H9 (cell line): ENCODE measurements around the gene PGM1. TPM values are rescaled to one million over a fixed set of nuclear protein-coding genes. Genes with fewer than 3 reads are reported as not detected.

ENCODE experiments used
- DNase-seq: peaks from one replicate; pipeline ENCODE4 v3.0.0-alpha.2; 2017
- H2AFZ ChIP-seq: one replicate; pipeline ENCODE4 v1.6.1; 2013; ENCODE audit warnings: mild to moderate bottlenecking, low read length, control low read depth, moderate library complexity
- H2AK5ac ChIP-seq: 2 replicates; pipeline ENCODE4 v1.6.1; 2013; ENCODE audit warnings: low read length, control low read depth, mixed read lengths; ENCODE audit not compliant: insufficient read length
- H2BK120ac ChIP-seq: one replicate; pipeline ENCODE4 v1.6.1; 2013; ENCODE audit warnings: low read depth, mild to moderate bottlenecking, low read length, control low read depth, inconsistent platforms; ENCODE audit not compliant: poor library complexity, severe bottlenecking
- H2BK12ac ChIP-seq: 2 replicates; pipeline ENCODE4 v1.6.1; 2013; ENCODE audit warnings: low read length, control low read depth, mixed read lengths, low read depth; ENCODE audit not compliant: insufficient read length
- H2BK15ac ChIP-seq: 2 replicates; pipeline ENCODE4 v1.6.1; 2013; ENCODE audit warnings: low read depth, low read length, control low read depth
- H2BK20ac ChIP-seq: one replicate; pipeline ENCODE4 v1.6.1; 2013; ENCODE audit warnings: low read depth, mild to moderate bottlenecking, low read length, control low read depth, inconsistent platforms; ENCODE audit not compliant: poor library complexity, severe bottlenecking
- H2BK5ac ChIP-seq: 2 replicates; pipeline ENCODE4 v1.6.1; 2013; ENCODE audit warnings: low read length, control low read depth, mixed read lengths; ENCODE audit not compliant: insufficient read length
- H3K14ac ChIP-seq: 2 replicates; pipeline ENCODE4 v1.6.1; 2013; ENCODE audit warnings: low read length, control low read depth; ENCODE audit not compliant: insufficient read depth
- H3K18ac ChIP-seq: 2 replicates; pipeline ENCODE4 v1.6.1; 2013; ENCODE audit warnings: low read depth, mild to moderate bottlenecking, mixed read lengths, low read length, control low read depth; ENCODE audit not compliant: insufficient read length
- H3K23ac ChIP-seq: 2 replicates; pipeline ENCODE4 v1.6.1; 2013; ENCODE audit warnings: low read length, control low read depth, mixed read lengths, low read depth; ENCODE audit not compliant: insufficient read length
- H3K23me2 ChIP-seq: 2 replicates; pipeline ENCODE4 v1.6.1; 2013; ENCODE audit warnings: low read depth, mild to moderate bottlenecking, mixed read lengths, low read length, control low read depth; ENCODE audit not compliant: insufficient read length, poor library complexity, severe bottlenecking
- H3K27ac ChIP-seq: 2 replicates; pipeline ENCODE4 v1.5.1; 2013; ENCODE audit warnings: low read length, control low read depth, mixed read lengths, low read depth; ENCODE audit not compliant: insufficient read length
- H3K27me3 ChIP-seq: 2 replicates; pipeline ENCODE4 v1.6.1; 2013; ENCODE audit warnings: low read length, control low read depth, inconsistent platforms; ENCODE audit not compliant: insufficient read depth
- H3K4ac ChIP-seq: 2 replicates; pipeline ENCODE4 v1.6.1; 2013; ENCODE audit warnings: low read depth, mild to moderate bottlenecking, control low read depth, inconsistent platforms, low read length, moderate library complexity
- H3K4me1 ChIP-seq: 2 replicates; pipeline ENCODE4 v1.6.1; 2013; ENCODE audit warnings: low read length, control low read depth, inconsistent platforms; ENCODE audit not compliant: insufficient read depth
- H3K4me2 ChIP-seq: 2 replicates; pipeline ENCODE4 v1.6.1; 2013; ENCODE audit warnings: low read length, control low read depth, mixed read lengths; ENCODE audit not compliant: insufficient read length, insufficient read depth
- H3K56ac ChIP-seq: 2 replicates; pipeline ENCODE4 v1.6.1; 2013; ENCODE audit warnings: low read depth, mild to moderate bottlenecking, mixed read lengths, low read length, control low read depth; ENCODE audit not compliant: insufficient read length
- H3K79me1 ChIP-seq: 2 replicates; pipeline ENCODE4 v1.6.1; 2013; ENCODE audit warnings: low read depth, mild to moderate bottlenecking, moderate library complexity, low read length, control low read depth, inconsistent platforms; ENCODE audit not compliant: insufficient read depth, poor library complexity, severe bottlenecking
- H3K79me2 ChIP-seq: 2 replicates; pipeline ENCODE4 v1.6.1; 2013; ENCODE audit warnings: low read length, control low read depth, inconsistent platforms; ENCODE audit not compliant: insufficient read depth
- H3K9ac ChIP-seq: 2 replicates; pipeline ENCODE4 v1.6.1; 2013; ENCODE audit warnings: low read length, control low read depth, mixed read lengths; ENCODE audit not compliant: insufficient read length; ENCODE audit errors: extremely low read depth
- H3K9me3 ChIP-seq: one replicate; pipeline ENCODE4 v1.6.1; 2013; ENCODE audit warnings: low read depth, low read length, inconsistent platforms; ENCODE audit not compliant: control insufficient read depth
- H3T11ph ChIP-seq: one replicate; pipeline ENCODE4 v1.6.1; 2013; ENCODE audit warnings: mild to moderate bottlenecking, low read length, control low read depth, inconsistent platforms
- H4K20me1 ChIP-seq: one replicate; pipeline ENCODE4 v1.6.1; 2013; ENCODE audit not compliant: control insufficient read depth, insufficient read length, insufficient read depth
- H4K5ac ChIP-seq: 2 replicates; pipeline ENCODE4 v1.6.1; 2013; ENCODE audit warnings: low read depth, mild to moderate bottlenecking, mixed read lengths, low read length, control low read depth; ENCODE audit not compliant: insufficient read length
- H4K8ac ChIP-seq: replicated peaks from 2 replicates; pipeline ENCODE4 v1.6.1; 2013; ENCODE audit warnings: low read length, control low read depth, mixed read lengths, low read depth; ENCODE audit not compliant: insufficient read length
- H4K91ac ChIP-seq: 2 replicates; pipeline ENCODE4 v1.6.1; 2013; ENCODE audit warnings: low read depth, mild to moderate bottlenecking, moderate library complexity, mixed read lengths, low read length, control low read depth; ENCODE audit not compliant: insufficient read length
- H3K27ac Mint-ChIP-seq, 3 experiments: 2 replicates in 2 of 3; 3 replicates in 1 of 3; pipeline ENCODE4 v1.8.0; 2020 to 2021; ENCODE audit warnings: mixed read lengths in 3 of 3, mild to moderate bottlenecking in 1 of 3, moderate library complexity in 1 of 3
- H3K27me3 Mint-ChIP-seq: 2 replicates; pipeline ENCODE4 v1.8.0; 2021; ENCODE audit warnings: low read depth, mild to moderate bottlenecking, moderate library complexity, mixed read lengths
- H3K36me3 Mint-ChIP-seq, 3 experiments: 2 replicates in 2 of 3; 3 replicates in 1 of 3; pipeline ENCODE4 v1.8.0; 2020 to 2021; ENCODE audit warnings: low read depth in 3 of 3, mixed read lengths in 3 of 3; ENCODE audit not compliant: insufficient read depth in 1 of 3
- H3K4me1 Mint-ChIP-seq, 2 experiments: 2 replicates each; pipeline ENCODE4 v1.8.0; 2020; ENCODE audit warnings: mixed read lengths in 2 of 2
- H3K4me3 Mint-ChIP-seq, 2 experiments: 2 replicates in 1 of 2; 3 replicates in 1 of 2; pipeline ENCODE4 v1.8.0; 2020 to 2021; ENCODE audit warnings: mild to moderate bottlenecking in 2 of 2, mixed read lengths in 2 of 2, moderate library complexity in 1 of 2
- H3K9me3 Mint-ChIP-seq, 2 experiments: 2 replicates in 1 of 2; 3 replicates in 1 of 2; pipeline ENCODE4 v1.8.0; 2020; ENCODE audit warnings: mild to moderate bottlenecking in 2 of 2, mixed read lengths in 2 of 2, moderate library complexity in 1 of 2
- CTCF ChIP-seq: fragments of 200-600 bp; sonication (generic); conservative IDR thresholded peaks from 3 replicates; pipeline ENCODE4 v1.8.0; 2021; ENCODE audit warnings: antibody characterized with exemption, mild to moderate bottlenecking
- WGBS: extraction: QIAGEN DNeasy Blood & Tissue Kit; methylation state at CpG from one replicate; pipeline ENCODE4 v1.1.7; 2013; ENCODE audit warnings: missing lambda C conversion rate, low lambda C conversion rate, mixed read lengths; ENCODE audit not compliant: insufficient read length; ENCODE audit errors: extremely low coverage; 5-methylcytosine and 5-hydroxymethylcytosine counted together
- total RNA-seq: library from RNA; stranded (reverse); gene quantifications from 2 replicates; pipeline ENCODE4 v1.2.1, GENCODE V29; 2021

Gene PGM1
- total RNA-seq, 1 experiment from 2014 or later = 56.4 TPM

- DNase-seq = no peak
- no peak overlapping the region for H3K27ac ChIP-seq
- Mint-ChIP-seq H3K9me3 (peaks cover 0 to 5% of the 10 kb centered on the region in 2 experiments; a peak in 1 of 5 replicates), H3K4me1 (peaks cover 27 to 35% of the 10 kb centered on the region in 2 experiments), H3K4me3 (no peak overlapping the region), H3K36me3 (peaks cover 0 to 3% (median 2%) of the 10 kb centered on the region in 3 experiments; a peak in 2 of 7 replicates), H3K27me3 (no peaks in the 10 kb centered on the region), H3K27ac (no peak overlapping the region)
- no peak overlapping the region for H3K56ac ChIP-seq
- H3K9ac ChIP-seq = no peak overlapping the region
- no CpG with 5 or more reads among the region's 3 CpGs for WGBS
- H4K8ac ChIP-seq = no peak overlapping the region
- no peaks in the 10 kb centered on the region for H4K20me1 ChIP-seq
- no peaks in the 10 kb centered on the region for H3K79me1 ChIP-seq
- H3K4me2 ChIP-seq = no peak overlapping the region
- H3K4me1 ChIP-seq = peaks cover 12% of the 10 kb centered on the region; the same call in 1 of the 2 replicates
- no peak overlapping the region for H2BK20ac ChIP-seq
- no peaks in the 10 kb centered on the region for H3K9me3 ChIP-seq
- H3K27me3 ChIP-seq = no peaks in the 10 kb centered on the region
- H2BK12ac ChIP-seq = no peak overlapping the region
- H4K5ac ChIP-seq = no peak overlapping the region
- H3T11ph ChIP-seq = no peak overlapping the region
- no peak overlapping the region for H2AFZ ChIP-seq
- H2AK5ac ChIP-seq = no peak overlapping the region
- H2BK15ac ChIP-seq = no peak overlapping the region
- no peak for TF ChIP-seq CTCF
- H3K14ac ChIP-seq = no peak overlapping the region
- no peak overlapping the region for H3K18ac ChIP-seq
- no peaks in the 10 kb centered on the region for H3K79me2 ChIP-seq
- no peak overlapping the region for H2BK5ac ChIP-seq
- no peaks in the 10 kb centered on the region for H3K23me2 ChIP-seq
- no peak overlapping the region for H3K4ac ChIP-seq
- no peak overlapping the region for H2BK120ac ChIP-seq
- no peak overlapping the region for H3K23ac ChIP-seq
- no peak overlapping the region for H4K91ac ChIP-seq
These were observed 72.2 kb downstream of the PGM1 start for GRCh38 chr1:63665410-63665809.
